ENCODE results near the gene TARDBP. TPM values are rescaled to one million over a fixed set of nuclear protein-coding genes. Genes with fewer than 3 reads are reported as not detected.

TARDBP gene
- total RNA-seq, 1 experiment from 2014 or later, result 283 TPM

DNA sequence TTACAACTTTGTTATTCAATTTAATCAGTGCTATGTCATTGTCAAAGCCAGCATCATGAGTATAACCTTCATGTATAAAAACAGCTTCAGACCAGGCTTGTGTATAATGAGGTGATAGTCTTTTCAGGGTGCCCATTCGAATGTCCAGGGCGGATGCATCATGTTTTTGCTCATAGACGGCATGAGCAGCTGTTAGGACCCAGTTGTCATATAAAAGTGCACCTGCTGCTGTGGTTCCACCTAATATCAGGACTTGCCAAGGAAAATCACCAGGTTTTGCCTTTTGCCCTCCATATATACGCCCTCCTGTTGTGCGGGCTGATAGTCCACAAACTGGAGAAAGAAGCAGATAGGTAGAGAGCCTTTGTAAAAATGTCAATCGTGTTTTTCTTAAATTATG is 14.9 kb downstream of the TARDBP start:
- Histone ChIP-seq H3K4me1 (ENCODE audit: insufficient read depth, low read length, poor library complexity, severe bottlenecking) (peaks cover 7% of the 10 kb centered on the region), H3K4me3 (ENCODE audit: low read depth, low read length, poor library complexity, severe bottlenecking) (no peak overlapping the region), H3K27ac (ENCODE audit: low read depth, low read length, poor library complexity, severe bottlenecking) (no peak overlapping the region), H3K36me3 (ENCODE audit: insufficient read depth, low read length, poor library complexity, severe bottlenecking) (peaks cover 47% of the 10 kb centered on the region), H3K27me3 (replicated peaks; ENCODE audit: insufficient read depth, low read depth, low read length, poor library complexity) (no peaks in the 10 kb centered on the region), H3K9me3 (ENCODE audit: low read depth, low read length, poor library complexity, severe bottlenecking) (no peaks in the 10 kb centered on the region)
- CTCF ChIA-PET, result no interaction called here
- intact Hi-C loops (cut with micrococcal nuclease; ENCODE audit: unreplicated experiment), result no loop called here
- no peak for TF ChIP-seq EZH2 (IDR thresholded peaks at IDR 0.05; ENCODE audit: borderline replicate concordance, low read depth, low read length, poor library complexity, severe bottlenecking)
- TF ChIP-seq, protein P1, sequence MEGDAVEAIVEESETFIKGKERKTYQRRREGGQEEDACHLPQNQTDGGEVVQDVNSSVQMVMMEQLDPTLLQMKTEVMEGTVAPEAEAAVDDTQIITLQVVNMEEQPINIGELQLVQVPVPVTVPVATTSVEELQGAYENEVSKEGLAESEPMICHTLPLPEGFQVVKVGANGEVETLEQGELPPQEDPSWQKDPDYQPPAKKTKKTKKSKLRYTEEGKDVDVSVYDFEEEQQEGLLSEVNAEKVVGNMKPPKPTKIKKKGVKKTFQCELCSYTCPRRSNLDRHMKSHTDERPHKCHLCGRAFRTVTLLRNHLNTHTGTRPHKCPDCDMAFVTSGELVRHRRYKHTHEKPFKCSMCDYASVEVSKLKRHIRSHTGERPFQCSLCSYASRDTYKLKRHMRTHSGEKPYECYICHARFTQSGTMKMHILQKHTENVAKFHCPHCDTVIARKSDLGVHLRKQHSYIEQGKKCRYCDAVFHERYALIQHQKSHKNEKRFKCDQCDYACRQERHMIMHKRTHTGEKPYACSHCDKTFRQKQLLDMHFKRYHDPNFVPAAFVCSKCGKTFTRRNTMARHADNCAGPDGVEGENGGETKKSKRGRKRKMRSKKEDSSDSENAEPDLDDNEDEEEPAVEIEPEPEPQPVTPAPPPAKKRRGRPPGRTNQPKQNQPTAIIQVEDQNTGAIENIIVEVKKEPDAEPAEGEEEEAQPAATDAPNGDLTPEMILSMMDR (conservative IDR thresholded peaks at IDR 0.05; ENCODE audit: low read depth, low read length), result no peak
- DNase-seq (ENCODE audit: low spot score), result no peak
- POLR2A ChIA-PET (ENCODE audit: low non-redundant PET), result no interaction called here
- no TSS peak for BruUV-seq (replicated peaks)

DNA sequence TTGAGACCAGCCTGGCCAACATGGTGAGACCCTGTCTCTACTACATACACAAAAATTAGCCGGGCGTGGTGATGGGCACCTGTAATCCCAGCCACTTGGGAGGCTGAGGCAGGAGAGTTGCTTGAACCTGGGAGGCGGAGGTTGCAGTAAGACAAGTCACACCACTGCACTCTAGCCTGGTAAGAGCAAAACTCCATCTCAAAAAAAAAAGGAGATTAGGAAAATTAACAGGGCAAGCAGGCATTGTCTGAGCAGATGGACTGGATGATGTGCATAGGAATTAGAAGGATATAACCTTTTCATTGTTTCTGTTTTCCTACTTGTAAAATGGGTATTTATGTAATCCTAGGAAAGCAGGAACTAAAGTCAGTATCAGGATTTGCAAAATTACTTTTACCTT is 15.6 kb downstream of the TARDBP start:
- CTCF ChIA-PET, result no interaction called here
- no peaks in the 10 kb centered on the region for H3K9me3 ChIP-seq (ENCODE audit: low read depth, low read length, poor library complexity, severe bottlenecking)
- H3K27ac ChIP-seq (ENCODE audit: low read depth, low read length, poor library complexity, severe bottlenecking), result no peak overlapping the region
- no peak for DNase-seq (ENCODE audit: low spot score)
- intact Hi-C loops (cut with micrococcal nuclease; ENCODE audit: unreplicated experiment), result no loop called here
- POLR2A ChIA-PET (ENCODE audit: low non-redundant PET), result no interaction called here
- no peak for TF ChIP-seq EZH2 (IDR thresholded peaks at IDR 0.05; ENCODE audit: borderline replicate concordance, low read depth, low read length, poor library complexity, severe bottlenecking)
- TF ChIP-seq, protein P1 (conservative IDR thresholded peaks at IDR 0.05; ENCODE audit: low read depth, low read length), result no peak
- no peaks in the 10 kb centered on the region for H3K27me3 ChIP-seq (replicated peaks; ENCODE audit: insufficient read depth, low read depth, low read length, poor library complexity)
- peaks cover 7% of the 10 kb centered on the region for H3K4me1 ChIP-seq (ENCODE audit: insufficient read depth, low read length, poor library complexity, severe bottlenecking)
- no TSS peak for BruUV-seq (replicated peaks)
- H3K4me3 ChIP-seq (ENCODE audit: low read depth, low read length, poor library complexity, severe bottlenecking), result no peak overlapping the region
- peaks cover 42% of the 10 kb centered on the region for H3K36me3 ChIP-seq (ENCODE audit: insufficient read depth, low read length, poor library complexity, severe bottlenecking)

DNA sequence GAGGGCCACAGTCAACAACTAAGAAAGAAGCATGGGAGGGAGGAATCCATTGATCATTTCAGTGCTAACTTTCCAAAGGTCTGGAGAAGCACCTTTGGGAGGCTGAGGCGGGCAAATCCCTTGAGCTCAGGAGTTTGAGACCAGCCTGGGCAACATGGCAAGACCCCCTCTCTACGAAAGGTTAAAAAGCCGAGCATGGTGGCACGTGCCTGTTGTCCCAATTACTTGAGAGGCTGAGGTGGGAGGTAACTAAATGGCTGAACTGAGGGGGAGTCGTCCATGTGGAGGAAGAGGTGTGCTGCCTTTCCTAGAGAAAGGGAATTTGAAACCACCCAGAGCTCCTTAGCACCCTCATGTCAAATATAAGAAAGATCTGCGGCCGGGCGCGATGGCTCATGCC is 18.4 kb downstream of the TARDBP start:
- Histone ChIP-seq H3K4me1 (ENCODE audit: insufficient read depth, low read length, poor library complexity, severe bottlenecking) (no peaks in the 10 kb centered on the region), H3K4me3 (ENCODE audit: low read depth, low read length, poor library complexity, severe bottlenecking) (no peak overlapping the region), H3K9me3 (ENCODE audit: low read depth, low read length, poor library complexity, severe bottlenecking) (no peaks in the 10 kb centered on the region), H3K27me3 (replicated peaks; ENCODE audit: insufficient read depth, low read depth, low read length, poor library complexity) (no peaks in the 10 kb centered on the region), H3K27ac (ENCODE audit: low read depth, low read length, poor library complexity, severe bottlenecking) (no peak overlapping the region), H3K36me3 (ENCODE audit: insufficient read depth, low read length, poor library complexity, severe bottlenecking) (peaks cover 14% of the 10 kb centered on the region)
- intact Hi-C loops (cut with micrococcal nuclease; ENCODE audit: unreplicated experiment), result no loop called here
- TF ChIP-seq, protein P1 (conservative IDR thresholded peaks at IDR 0.05; ENCODE audit: low read depth, low read length), result no peak
- no peak for TF ChIP-seq EZH2 (IDR thresholded peaks at IDR 0.05; ENCODE audit: borderline replicate concordance, low read depth, low read length, poor library complexity, severe bottlenecking)
- POLR2A ChIA-PET (ENCODE audit: low non-redundant PET), result no interaction called here
- DNase-seq (ENCODE audit: low spot score), result no peak
- CTCF ChIA-PET, result no interaction called here
- no TSS peak for BruUV-seq (replicated peaks)
